Prostate gland (tissue), 2 donors: ENCODE results near the gene INSIG2.

Source experiments
- CTCF ChIP-seq, 4 experiments: fragments of 200-600 bp in 2 of 4; fragments of 450-650 bp in 2 of 4; sonication (generic) in 2 of 4; IDR thresholded peaks; 1 replicate in 3 of 4; 2 replicates in 1 of 4; pipeline ENCODE4 v1.5.1; 2016 to 2019; ENCODE audit warnings: antibody characterized with exemption in 4 of 4, mild to moderate bottlenecking in 2 of 4, moderate library complexity in 2 of 4
- POLR2AphosphoS5 ChIP-seq: sonication (generic); formaldehyde crosslinking; IDR thresholded peaks from one replicate; pipeline ENCODE4 v1.6.1; 2017; ENCODE audit warnings: antibody characterized with exemption

DNA sequence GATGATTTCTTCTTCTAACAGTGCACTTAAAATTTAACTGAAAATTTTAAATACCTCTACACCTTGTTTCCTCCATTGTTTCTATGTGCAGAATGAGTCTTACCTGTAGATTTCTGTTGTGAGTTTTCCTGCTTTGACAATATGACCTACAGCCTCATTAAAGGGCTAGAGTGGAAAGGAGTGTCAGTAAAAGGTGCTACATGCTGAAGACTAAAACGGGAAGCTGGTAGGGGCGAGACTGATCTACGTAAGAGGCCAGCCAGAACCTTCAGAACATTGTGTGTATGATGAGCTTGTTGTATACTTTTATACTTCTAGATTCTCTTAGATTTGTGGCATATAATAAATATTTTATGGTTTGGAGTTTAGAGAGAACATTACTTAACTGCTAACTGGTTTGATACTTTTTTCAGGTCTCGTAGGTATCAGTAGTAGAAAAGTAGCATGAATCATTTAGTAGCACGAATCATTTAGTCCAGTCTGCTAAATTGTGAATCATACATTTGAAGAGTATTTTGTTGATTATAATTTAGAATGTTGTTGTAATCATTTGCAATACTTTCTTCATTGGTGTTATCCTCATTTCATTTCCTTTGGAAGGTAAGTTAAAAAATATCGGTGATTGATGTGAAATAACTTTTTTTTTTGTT lies 14.3 kb downstream of the INSIG2 start:
- TF ChIP-seq CTCF (IDR thresholded peaks at IDR 0.05) (no peak), POLR2AphosphoS5 (no peak)
